Activated T-cell treated with anti-CD3 and anti-CD28 coated beads, Interleukin-2, amount 50 U/mL, for 4 hours (primary cell): Measurements from ENCODE around the gene MEMO1. TPM values are rescaled to one million over a fixed set of nuclear protein-coding genes. Genes with fewer than 3 reads are reported as not detected.
A peak's percentile ranks its signal among the peaks of the same experiment; 100 is the strongest.
"Not testable (repeated sequence)": the region's sequence is repeated elsewhere in the genome, so short reads cannot be mapped to it uniquely, and the experiment has no call there.

Source experiments
- ATAC-seq, 2 donors: fragments of 200-7000 bp; cut with Tn5 transposase; one replicate each; pipeline ENCODE4 v1.10.0; 2021
- DNase-seq: peaks from one replicate; pipeline ENCODE4 v3.0.0-alpha.2; 2020
- H3K27me3 Mint-ChIP-seq: one replicate; pipeline ENCODE4 v1.8.0; 2021; ENCODE audit warnings: low read depth, mixed read lengths
- H3K36me3 Mint-ChIP-seq: one replicate; pipeline ENCODE4 v1.8.0; 2022; ENCODE audit warnings: mixed read lengths; ENCODE audit not compliant: insufficient read depth
- H3K4me1 Mint-ChIP-seq: one replicate; pipeline ENCODE4 v1.8.0; 2021; ENCODE audit warnings: low read depth, mixed read lengths
- H3K4me3 Mint-ChIP-seq: one replicate; pipeline ENCODE4 v1.8.0; 2021; ENCODE audit warnings: mild to moderate bottlenecking, moderate library complexity, mixed read lengths
- H3K9me3 Mint-ChIP-seq: one replicate; pipeline ENCODE4 v1.8.0; 2021; ENCODE audit warnings: mixed read lengths
- total RNA-seq, 3 donors: library from RNA; stranded (reverse); gene quantifications; one replicate each; pipeline ENCODE4 v1.2.1, GENCODE V29; 2021

Gene MEMO1
- total RNA-seq, 3 donors from 2014 or later = 71.1 to 75.3 (median 73.6) TPM

DNA sequence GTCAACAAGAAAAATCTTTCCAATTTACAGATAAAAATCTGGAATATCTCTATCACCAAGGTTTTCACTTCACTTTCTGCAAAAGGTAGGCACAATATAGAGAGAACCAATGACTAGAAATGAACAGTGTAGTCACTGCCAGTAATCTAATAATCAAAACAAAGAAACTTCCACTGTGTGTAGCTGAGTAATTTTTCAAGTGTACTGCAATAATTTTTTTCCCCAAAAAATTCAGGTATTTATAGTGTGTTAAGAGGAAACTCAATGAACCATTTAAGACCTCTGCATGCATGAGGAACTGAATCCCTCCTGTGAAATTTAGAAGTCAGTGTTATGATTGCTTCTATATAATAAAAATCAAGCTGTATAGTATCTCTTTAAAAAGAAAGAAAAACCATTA lies 121.8 kb downstream of the MEMO1 start:
- Mint-ChIP-seq H3K36me3 (peaks cover 11% of the 10 kb centered on the region), H3K27me3 (no peaks in the 10 kb centered on the region), H3K4me1 (peaks cover 4% of the 10 kb centered on the region), H3K9me3 (no peaks in the 10 kb centered on the region), H3K4me3 (no peak overlapping the region)
- DNase-seq (no peak), ATAC-seq (no peak)

DNA sequence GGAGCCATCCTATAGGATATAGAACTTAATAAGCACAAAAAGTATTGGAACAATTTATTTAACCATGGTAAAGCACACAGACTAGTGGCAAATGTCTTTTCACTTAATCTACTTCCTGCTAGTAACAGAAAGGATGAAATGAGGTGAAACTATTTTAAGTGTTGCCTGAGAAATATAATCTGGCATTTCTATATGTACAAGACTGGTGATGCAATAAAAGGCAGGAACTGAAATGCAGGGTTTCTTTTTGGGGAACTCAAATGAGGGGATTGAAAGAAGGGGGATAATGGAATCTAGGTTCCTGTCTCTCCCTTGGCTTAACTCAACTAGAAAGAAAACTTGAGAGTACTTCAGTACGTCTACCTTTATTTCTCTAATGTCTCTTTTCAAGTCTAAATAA lies 122.3 kb downstream of the MEMO1 start:
- no peak for ATAC-seq
- Mint-ChIP-seq H3K4me3 (no peak overlapping the region), H3K9me3 (no peaks in the 10 kb centered on the region)

DNA sequence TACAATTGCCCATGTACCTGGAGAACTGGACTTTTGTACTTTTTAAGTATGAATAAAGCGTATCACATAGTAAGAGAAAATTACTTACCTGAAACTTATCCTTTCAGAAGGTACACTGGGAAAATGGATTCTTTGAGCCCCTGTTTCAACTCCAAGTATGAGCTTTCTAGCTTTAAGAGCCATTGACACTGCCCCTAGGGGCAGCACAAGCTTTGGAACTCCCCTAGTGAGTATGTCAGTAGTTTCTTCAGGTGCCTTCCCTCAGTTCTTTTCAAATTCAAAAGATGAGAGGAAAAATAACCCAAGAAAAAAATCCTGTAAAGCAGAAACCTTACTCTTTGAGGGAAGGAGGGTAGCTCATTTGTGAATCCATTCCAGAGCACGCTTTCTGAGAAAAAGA lies 124.1 kb downstream of the MEMO1 start:
- ATAC-seq (no peak), DNase-seq (no peak)
- Mint-ChIP-seq H3K27me3 (no peaks in the 10 kb centered on the region), H3K36me3 (peaks cover 2% of the 10 kb centered on the region), H3K4me1 (peaks cover 1% of the 10 kb centered on the region), H3K9me3 (no peaks in the 10 kb centered on the region), H3K4me3 (no peak overlapping the region)

More for the DNA sequence above, 122.3 kb downstream of the MEMO1 start:
- no peaks in the 10 kb centered on the region for H3K27me3 Mint-ChIP-seq
- peaks cover 1% of the 10 kb centered on the region for H3K4me1 Mint-ChIP-seq
- no peak for DNase-seq
- H3K36me3 Mint-ChIP-seq = peaks cover 11% of the 10 kb centered on the region

DNA sequence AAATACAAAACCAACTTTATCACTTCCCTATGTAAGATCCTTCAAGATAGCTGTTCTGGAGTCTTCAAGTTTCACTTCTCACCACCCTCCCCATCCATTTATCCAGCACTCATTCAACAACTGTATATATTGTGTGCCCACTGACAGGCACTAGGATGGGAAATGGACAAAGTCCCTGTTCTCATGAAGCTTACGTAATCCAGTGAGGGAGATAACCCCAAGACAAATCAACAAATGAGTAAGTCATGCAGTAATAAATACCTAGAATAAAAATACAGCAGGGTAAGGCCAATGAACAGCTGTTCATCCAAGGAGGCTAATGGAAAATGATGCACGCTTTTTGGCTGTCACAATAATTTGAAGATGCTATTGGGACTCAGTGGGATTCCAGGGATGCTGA lies 133.8 kb downstream of the MEMO1 start:
- no peak for ATAC-seq
- no peaks in the 10 kb centered on the region for H3K27me3 Mint-ChIP-seq
- no peak overlapping the region for H3K4me3 Mint-ChIP-seq
- H3K4me1 Mint-ChIP-seq = no peaks in the 10 kb centered on the region
- H3K36me3 Mint-ChIP-seq = peaks cover 26% of the 10 kb centered on the region
- DNase-seq = no peak
- H3K9me3 Mint-ChIP-seq = no peaks in the 10 kb centered on the region

DNA sequence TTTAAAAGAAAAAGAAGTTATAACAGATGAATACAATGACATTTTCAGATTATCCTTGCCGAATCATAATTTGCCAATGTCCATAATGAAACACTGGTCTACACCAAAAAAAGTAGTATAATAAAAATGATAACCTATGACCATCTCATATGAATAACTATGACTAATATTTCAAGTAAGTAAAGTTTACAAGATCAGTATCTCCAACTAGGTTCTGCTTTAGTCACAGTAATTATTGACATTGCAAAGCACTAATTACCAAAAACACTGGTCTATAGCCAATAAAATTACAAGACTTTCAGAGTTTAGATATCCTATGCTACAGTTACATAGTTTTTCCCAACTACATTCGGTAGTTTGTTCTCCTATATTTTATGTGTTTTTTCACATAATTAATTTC lies 136.7 kb downstream of the MEMO1 start:
- no peaks in the 10 kb centered on the region for H3K27me3 Mint-ChIP-seq
- DNase-seq (no peak), ATAC-seq (no peak)
- H3K4me1 Mint-ChIP-seq = no peaks in the 10 kb centered on the region
- no peak overlapping the region for H3K4me3 Mint-ChIP-seq
- no peaks in the 10 kb centered on the region for H3K9me3 Mint-ChIP-seq
- H3K36me3 Mint-ChIP-seq = peaks cover 19% of the 10 kb centered on the region

DNA sequence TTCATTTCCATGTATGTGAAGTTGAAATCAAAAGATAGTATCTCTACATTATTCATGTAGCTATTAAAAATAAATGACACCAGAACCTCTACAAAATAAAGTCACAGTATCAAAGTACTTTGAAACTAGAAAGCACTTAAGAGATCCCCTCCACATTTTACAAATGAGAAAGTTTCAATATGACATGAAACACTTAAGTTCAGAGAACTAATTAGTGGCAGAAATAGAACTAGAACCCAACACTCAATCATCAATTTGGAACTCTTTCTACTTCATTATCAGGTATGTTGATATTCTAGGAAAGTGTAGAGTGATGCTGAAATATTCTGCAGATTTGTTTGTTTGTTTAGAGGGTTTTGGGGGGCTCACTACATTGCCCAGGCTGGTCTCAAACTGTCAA lies 145.6 kb downstream of the MEMO1 start:
- H3K4me3 Mint-ChIP-seq = no peak overlapping the region
- ATAC-seq (no peak), DNase-seq (no peak)
- no peaks in the 10 kb centered on the region for H3K27me3 Mint-ChIP-seq
- H3K9me3 Mint-ChIP-seq = no peaks in the 10 kb centered on the region
- H3K4me1 Mint-ChIP-seq = no peaks in the 10 kb centered on the region
- peaks cover 12% of the 10 kb centered on the region for H3K36me3 Mint-ChIP-seq

DNA sequence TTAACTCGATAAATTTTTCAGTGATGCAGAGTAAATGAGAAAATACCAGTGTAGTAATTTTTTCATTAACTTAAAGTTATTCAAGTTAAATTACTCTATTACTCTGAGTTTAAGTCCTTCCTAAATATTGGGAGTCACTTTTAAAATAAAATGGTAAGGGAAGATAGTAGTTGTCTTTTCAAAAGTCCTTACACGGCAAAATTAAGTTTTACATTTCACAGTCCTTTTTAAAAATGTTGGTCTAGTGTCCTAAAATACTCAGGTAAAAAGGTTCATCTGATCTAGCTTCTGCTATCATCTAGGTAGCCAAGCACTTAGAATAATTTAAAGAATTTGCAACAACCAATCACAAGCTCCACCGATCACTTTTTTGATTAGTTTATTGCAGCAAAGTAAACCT lies 146.9 kb downstream of the MEMO1 start:
- ATAC-seq (no peak), DNase-seq (no peak)
- Mint-ChIP-seq H3K27me3 (no peaks in the 10 kb centered on the region), H3K4me3 (no peak overlapping the region), H3K4me1 (no peaks in the 10 kb centered on the region), H3K9me3 (no peaks in the 10 kb centered on the region), H3K36me3 (peaks cover 12% of the 10 kb centered on the region)

DNA sequence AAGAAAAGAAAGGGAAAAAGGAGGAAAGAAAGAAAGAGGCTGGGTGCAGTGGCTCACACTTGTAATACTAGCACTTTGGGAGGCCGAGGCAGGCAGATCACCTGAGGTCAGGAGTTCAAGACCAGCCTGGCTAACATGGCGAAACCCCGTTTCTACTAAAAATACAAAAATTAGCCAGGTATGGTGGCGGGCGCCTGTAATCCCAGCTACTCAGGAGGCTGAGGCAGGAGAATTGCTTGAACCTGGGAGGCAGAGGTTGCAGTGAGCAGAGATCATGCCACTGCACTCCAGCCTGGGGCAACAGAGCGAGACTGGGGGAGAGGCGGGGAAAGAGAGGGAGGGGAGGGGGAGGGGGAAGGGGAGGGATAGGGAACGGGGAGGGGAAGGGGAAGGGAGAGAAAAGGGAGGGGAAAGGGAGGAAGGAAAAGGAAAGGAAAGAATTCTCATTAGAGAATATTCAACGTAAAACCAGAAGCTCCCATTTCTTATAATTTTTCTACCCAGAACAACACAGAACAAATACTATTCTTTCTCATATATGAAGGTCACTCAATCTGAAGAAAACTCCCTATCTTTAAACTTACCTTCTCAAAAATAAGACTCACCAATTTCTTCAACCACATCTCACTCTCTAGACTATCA lies 147.7 kb downstream of the MEMO1 start:
- H3K27me3 Mint-ChIP-seq, DNase-seq, H3K4me1 Mint-ChIP-seq, ATAC-seq, H3K9me3 Mint-ChIP-seq, H3K4me3 Mint-ChIP-seq: not testable (repeated sequence)
- peaks cover 12% of the 10 kb centered on the region for H3K36me3 Mint-ChIP-seq

DNA sequence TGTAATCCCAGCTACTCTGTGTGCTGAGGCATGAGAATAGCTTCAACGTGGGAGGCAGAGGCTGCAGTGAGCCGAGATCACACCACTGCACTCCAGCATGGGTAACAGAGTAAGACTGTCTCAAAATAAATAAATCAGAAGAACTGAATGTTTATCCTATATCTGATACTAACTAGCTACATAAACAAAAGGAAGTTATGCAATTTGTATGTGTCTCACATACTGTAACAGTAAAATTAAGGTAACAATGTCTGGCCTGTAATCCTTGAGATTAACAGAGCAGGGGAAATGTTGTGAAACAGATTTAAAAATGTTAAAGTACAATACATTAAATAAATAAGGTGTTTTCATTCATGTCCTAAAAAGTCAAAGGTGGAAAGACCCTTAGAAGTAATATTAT lies 150.8 kb downstream of the MEMO1 start:
- Mint-ChIP-seq H3K27me3 (no peaks in the 10 kb centered on the region), H3K4me3 (no peak overlapping the region), H3K9me3 (no peaks in the 10 kb centered on the region), H3K36me3 (peaks cover 12% of the 10 kb centered on the region), H3K4me1 (no peaks in the 10 kb centered on the region)
- no peak for ATAC-seq
- DNase-seq = no peak

DNA sequence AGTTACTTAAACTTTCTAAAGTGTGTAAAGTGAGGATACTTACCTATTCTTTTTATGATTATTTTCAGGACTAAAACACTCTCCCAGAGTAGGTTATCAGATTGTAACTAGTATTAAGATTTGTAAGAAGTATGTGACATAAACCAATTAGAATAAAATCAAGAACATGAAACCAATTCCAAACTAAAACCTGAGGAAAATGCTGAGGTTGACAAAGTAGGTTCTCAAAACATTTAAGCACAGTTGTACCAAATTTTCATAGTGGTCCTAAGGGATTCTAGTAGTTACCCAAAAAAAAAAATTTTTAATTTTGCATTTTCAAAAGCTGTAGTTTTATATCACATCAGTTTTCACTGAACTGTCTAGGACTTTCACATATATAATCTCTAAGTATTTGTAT lies 157.3 kb downstream of the MEMO1 start:
- no peaks in the 10 kb centered on the region for H3K4me1 Mint-ChIP-seq
- peaks cover 3% of the 10 kb centered on the region for H3K36me3 Mint-ChIP-seq
- no peak for DNase-seq
- H3K27me3 Mint-ChIP-seq = no peaks in the 10 kb centered on the region
- H3K9me3 Mint-ChIP-seq = no peaks in the 10 kb centered on the region
- no peak for ATAC-seq
- H3K4me3 Mint-ChIP-seq = no peak overlapping the region

DNA sequence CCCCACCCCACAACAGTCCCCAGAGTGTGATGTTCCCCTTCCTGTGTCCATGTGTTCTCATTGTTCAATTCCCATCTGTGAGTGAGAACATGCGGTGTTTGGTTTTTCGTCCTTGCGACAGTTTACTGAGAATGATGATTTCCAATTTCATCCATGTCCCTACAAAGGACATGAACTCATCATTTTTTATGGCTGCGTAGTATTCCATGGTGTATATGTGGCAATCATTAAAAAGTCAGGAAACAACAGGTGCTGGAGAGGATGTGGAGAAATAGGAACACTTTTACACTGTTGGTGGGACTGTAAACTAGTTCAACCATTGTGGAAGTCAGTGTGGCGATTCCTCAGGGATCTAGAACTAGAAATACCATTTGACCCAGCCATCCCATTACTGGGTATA lies 168.7 kb downstream of the MEMO1 start:
- not testable (repeated sequence) for H3K9me3 Mint-ChIP-seq, H3K4me1 Mint-ChIP-seq, H3K4me3 Mint-ChIP-seq, ATAC-seq, DNase-seq, H3K36me3 Mint-ChIP-seq, H3K27me3 Mint-ChIP-seq

DNA sequence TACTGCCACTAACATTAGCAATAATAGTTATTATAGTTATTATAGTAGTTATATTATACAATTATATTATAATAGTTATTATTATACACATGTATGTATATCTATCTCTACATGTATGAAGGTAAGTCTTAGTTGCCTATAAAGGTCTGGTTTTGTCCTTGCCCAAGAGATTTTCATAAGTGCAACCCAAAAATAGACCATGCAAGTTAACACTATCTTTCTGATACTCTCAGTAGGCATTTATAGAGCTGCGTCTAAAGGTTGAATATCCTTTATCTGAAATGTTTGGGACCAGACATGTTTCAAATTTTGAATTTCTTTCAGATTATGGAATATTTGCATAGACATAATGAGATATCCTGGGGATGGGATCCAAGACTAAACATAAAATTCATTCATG lies 175.4 kb downstream of the MEMO1 start:
- no peak for ATAC-seq
- Mint-ChIP-seq H3K4me3 (no peak overlapping the region), H3K9me3 (no peaks in the 10 kb centered on the region), H3K4me1 (no peaks in the 10 kb centered on the region), H3K27me3 (no peaks in the 10 kb centered on the region), H3K36me3 (no peaks in the 10 kb centered on the region)
- DNase-seq = no peak

DNA sequence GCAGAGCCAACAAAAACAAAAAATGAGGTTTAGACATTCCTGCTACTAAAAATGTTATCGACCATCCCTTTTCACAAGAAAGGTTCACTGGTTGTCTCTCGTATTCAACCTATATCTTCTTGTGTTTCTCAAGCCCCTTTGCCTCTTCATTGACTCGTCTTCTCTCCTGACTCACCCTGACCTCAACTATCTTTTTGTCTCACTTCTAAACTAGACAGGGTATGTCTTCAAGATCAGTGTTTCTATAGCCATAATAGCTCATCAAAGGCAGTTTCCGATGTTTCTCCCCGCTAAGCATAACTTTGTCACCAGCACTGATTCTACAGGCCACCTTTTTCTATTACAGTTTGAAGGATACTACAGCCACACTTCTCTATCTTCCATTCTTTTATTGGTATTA lies 178.4 kb downstream of the MEMO1 start:
- H3K4me1 Mint-ChIP-seq = no peaks in the 10 kb centered on the region
- peaks cover 12% of the 10 kb centered on the region for H3K9me3 Mint-ChIP-seq
- peak in 1 of 2 donors; percentile 32 for ATAC-seq
- H3K4me3 Mint-ChIP-seq = no peak overlapping the region
- DNase-seq = no peak
- H3K27me3 Mint-ChIP-seq = peaks cover 7% of the 10 kb centered on the region
- no peaks in the 10 kb centered on the region for H3K36me3 Mint-ChIP-seq

DNA sequence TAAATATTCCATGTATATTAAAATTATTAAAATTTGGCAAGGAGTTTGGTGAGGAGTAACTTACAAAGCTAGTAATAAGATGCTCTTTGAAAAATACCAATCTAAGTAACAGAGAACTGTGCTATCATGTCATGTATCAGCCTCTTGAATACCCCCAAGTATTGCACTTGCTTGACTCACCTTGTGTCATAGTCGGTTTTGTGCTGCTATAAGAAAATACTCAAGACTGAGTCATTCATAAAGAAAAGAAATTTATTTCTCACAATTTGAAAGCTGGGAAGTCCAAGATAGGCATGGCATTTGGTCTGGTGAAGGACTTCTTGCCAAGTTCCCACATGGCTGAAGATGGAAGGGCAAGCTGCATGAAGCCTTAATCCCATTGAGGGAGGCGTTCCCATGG lies 179.2 kb downstream of the MEMO1 start:
- no peak overlapping the region for H3K4me3 Mint-ChIP-seq
- peaks cover 15% of the 10 kb centered on the region for H3K9me3 Mint-ChIP-seq
- H3K36me3 Mint-ChIP-seq = no peaks in the 10 kb centered on the region
- H3K27me3 Mint-ChIP-seq = peaks cover 9% of the 10 kb centered on the region
- DNase-seq = no peak
- peak in 1 of 2 donors; percentile 38 for ATAC-seq
- no peaks in the 10 kb centered on the region for H3K4me1 Mint-ChIP-seq

DNA sequence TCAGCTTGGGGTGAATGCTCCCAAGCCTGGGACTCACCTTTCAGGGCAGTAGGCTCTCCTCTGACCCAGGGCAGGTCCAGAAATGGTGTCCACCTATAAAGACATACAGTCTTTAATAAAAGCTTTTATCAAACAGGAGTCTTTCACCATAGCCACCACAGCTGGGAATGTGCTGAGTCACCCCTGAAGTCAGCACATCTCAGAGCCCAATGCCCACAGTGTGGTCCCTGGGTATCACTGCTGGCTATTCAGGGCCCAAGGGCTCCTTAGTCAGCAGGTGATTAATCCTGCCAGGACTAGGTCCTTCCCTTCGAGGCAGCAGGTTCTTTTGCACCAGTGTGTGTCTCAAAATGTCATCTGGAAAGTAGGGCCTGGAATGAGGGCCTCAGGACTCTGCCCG lies 181.9 kb downstream of the MEMO1 start:
- Mint-ChIP-seq H3K36me3 (no peaks in the 10 kb centered on the region), H3K27me3 (peaks cover 13% of the 10 kb centered on the region), H3K4me3 (no peak overlapping the region), H3K9me3 (peaks cover 21% of the 10 kb centered on the region), H3K4me1 (no peaks in the 10 kb centered on the region)
- DNase-seq = no peak
- ATAC-seq = no peak

DNA sequence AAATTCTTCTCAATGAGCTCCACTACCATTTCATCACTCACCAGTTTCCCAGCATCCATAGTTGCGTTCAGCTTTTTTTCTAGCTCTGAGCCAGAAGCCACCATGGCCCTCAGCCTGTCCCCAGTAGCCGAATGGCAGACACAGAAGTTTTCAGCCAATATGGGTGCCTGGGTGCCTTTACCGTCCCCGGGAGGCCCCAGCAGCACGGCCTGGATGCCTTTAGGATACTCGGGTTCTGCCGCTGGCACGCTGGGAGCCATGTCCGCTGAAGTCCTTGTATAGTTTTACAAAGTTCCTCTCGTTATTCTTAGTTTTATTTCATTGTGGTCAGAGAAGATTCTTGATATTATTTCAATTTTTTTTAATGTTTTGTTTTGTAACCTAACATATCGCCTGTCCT lies 187.2 kb downstream of the MEMO1 start:
- Mint-ChIP-seq H3K9me3 (peaks cover 45% of the 10 kb centered on the region), H3K27me3 (peaks cover 13% of the 10 kb centered on the region), H3K4me3 (no peak overlapping the region), H3K4me1 (no peaks in the 10 kb centered on the region), H3K36me3 (no peaks in the 10 kb centered on the region)
- DNase-seq (no peak), ATAC-seq (no peak)
